HepG2 (cell line): ENCODE data around the gene HDLBP.

Experiments used
- EP300 ChIP-seq, 3 experiments: sonication (generic) in 1 of 3; formaldehyde crosslinking in 1 of 3; IDR thresholded peaks; 2 replicates each; pipeline versions ENCODE4 v1.5.1 to v1.6.1; 2011 to 2020; ENCODE audit warnings: low read depth in 2 of 3, low read length in 2 of 3, borderline replicate concordance in 1 of 3, improper control_type of control experiment in 1 of 3, mild to moderate bottlenecking in 1 of 3, missing genetic modification reagents in 1 of 3, moderate library complexity in 1 of 3
- ESRRA ChIP-seq: sonication (generic); formaldehyde crosslinking; IDR thresholded peaks from 2 replicates; pipeline ENCODE4 v1.5.1; 2020; ENCODE audit warnings: mild to moderate bottlenecking, low read depth, missing genetic modification reagents
- HMGXB4 ChIP-seq, 2 experiments: sonication (generic) in 1 of 2; formaldehyde crosslinking in 1 of 2; IDR thresholded peaks; 2 replicates each; pipeline versions ENCODE4 v1.4.0 to v1.6.1; 2018 to 2020; ENCODE audit warnings: missing genetic modification reagents in 2 of 2, borderline replicate concordance in 1 of 2, low read depth in 1 of 2, mild to moderate bottlenecking in 1 of 2, missing biosample characterization in 1 of 2
- KAT8 ChIP-seq: IDR thresholded peaks from 2 replicates; pipeline ENCODE4 v1.6.1; 2016; ENCODE audit warnings: missing genetic modification reagents, missing compliant biosample characterization
- KDM4B ChIP-seq: sonication (generic); formaldehyde crosslinking; IDR thresholded peaks from 2 replicates; pipeline ENCODE4 v1.4.0; 2020; ENCODE audit warnings: missing genetic modification reagents
- NFE2L2 ChIP-seq: fragments of 150-350 bp; IDR thresholded peaks from 2 replicates; pipeline ENCODE4 v1.6.1; 2014; ENCODE audit warnings: low read length
- NFKBIZ ChIP-seq: IDR thresholded peaks from 2 replicates; pipeline ENCODE4 v1.6.1; 2018; ENCODE audit warnings: missing genetic modification reagents, missing compliant biosample characterization
- TP53 ChIP-seq: sonication (generic); formaldehyde crosslinking; conservative IDR thresholded peaks from 2 replicates; pipeline ENCODE4 v1.4.0; 2020; ENCODE audit warnings: missing genetic modification reagents
- ZBTB7A ChIP-seq: sonication (generic); formaldehyde crosslinking; IDR thresholded peaks from 2 replicates; pipeline ENCODE4 v1.8.0; 2022; ENCODE audit warnings: mild to moderate bottlenecking, missing genetic modification reagents
- ZHX1 ChIP-seq: sonication (generic); formaldehyde crosslinking; IDR thresholded peaks from 2 replicates; pipeline ENCODE4 v1.8.1; 2022; ENCODE audit warnings: low read depth, mild to moderate bottlenecking, missing genetic modification reagents
- ZNF274 ChIP-seq: sonication (generic); formaldehyde crosslinking; IDR thresholded peaks from 2 replicates; pipeline ENCODE4 v1.5.1; 2020; ENCODE audit warnings: mild to moderate bottlenecking, missing genetic modification reagents
- TF ChIP-seq, protein P1 (sequence below): sonication (generic); formaldehyde crosslinking; IDR thresholded peaks from 2 replicates; pipeline ENCODE4 v1.5.0; 2020; ENCODE audit warnings: mild to moderate bottlenecking, missing genetic modification reagents, moderate library complexity
- TF ChIP-seq, protein P2 (sequence below), 2 experiments: IDR thresholded peaks; 2 replicates each; pipeline ENCODE4 v1.6.1; 2011 to 2012; ENCODE audit warnings: low read length in 2 of 2, borderline replicate concordance in 1 of 2, low read depth in 1 of 2, mild to moderate bottlenecking in 1 of 2, moderate library complexity in 1 of 2
- TF ChIP-seq, protein P3 (sequence below): sonication (generic); formaldehyde crosslinking; IDR thresholded peaks from 2 replicates; pipeline ENCODE4 v1.4.0; 2020; ENCODE audit warnings: missing genetic modification reagents, borderline replicate concordance

- TF ChIP-seq EP300 (IDR thresholded peaks at IDR 0.05; ENCODE audit: low read depth in 2 of 2, low read length in 2 of 2) (no peak), EP300 (CRISPR knock-in tag; IDR thresholded peaks at IDR 0.05; ENCODE audit: borderline replicate concordance) (no peak), ZHX1 (CRISPR knock-in tag) (no peak), ZBTB7A (CRISPR knock-in tag) (no peak), TP53 (no peak), KAT8 (CRISPR knock-in tag) (no peak), KDM4B (CRISPR knock-in tag) (no peak), NFKBIZ (no peak), HMGXB4 (CRISPR knock-in tag; IDR thresholded peaks at IDR 0.05; ENCODE audit: borderline replicate concordance in 1 of 2, low read depth in 1 of 2) (no peak), ZNF274 (CRISPR knock-in tag) (no peak), NFE2L2 (no peak), ESRRA (no peak)
- TF ChIP-seq, protein P1, sequence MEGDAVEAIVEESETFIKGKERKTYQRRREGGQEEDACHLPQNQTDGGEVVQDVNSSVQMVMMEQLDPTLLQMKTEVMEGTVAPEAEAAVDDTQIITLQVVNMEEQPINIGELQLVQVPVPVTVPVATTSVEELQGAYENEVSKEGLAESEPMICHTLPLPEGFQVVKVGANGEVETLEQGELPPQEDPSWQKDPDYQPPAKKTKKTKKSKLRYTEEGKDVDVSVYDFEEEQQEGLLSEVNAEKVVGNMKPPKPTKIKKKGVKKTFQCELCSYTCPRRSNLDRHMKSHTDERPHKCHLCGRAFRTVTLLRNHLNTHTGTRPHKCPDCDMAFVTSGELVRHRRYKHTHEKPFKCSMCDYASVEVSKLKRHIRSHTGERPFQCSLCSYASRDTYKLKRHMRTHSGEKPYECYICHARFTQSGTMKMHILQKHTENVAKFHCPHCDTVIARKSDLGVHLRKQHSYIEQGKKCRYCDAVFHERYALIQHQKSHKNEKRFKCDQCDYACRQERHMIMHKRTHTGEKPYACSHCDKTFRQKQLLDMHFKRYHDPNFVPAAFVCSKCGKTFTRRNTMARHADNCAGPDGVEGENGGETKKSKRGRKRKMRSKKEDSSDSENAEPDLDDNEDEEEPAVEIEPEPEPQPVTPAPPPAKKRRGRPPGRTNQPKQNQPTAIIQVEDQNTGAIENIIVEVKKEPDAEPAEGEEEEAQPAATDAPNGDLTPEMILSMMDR (CRISPR knock-in tag): no peak
- TF ChIP-seq, protein P2, sequence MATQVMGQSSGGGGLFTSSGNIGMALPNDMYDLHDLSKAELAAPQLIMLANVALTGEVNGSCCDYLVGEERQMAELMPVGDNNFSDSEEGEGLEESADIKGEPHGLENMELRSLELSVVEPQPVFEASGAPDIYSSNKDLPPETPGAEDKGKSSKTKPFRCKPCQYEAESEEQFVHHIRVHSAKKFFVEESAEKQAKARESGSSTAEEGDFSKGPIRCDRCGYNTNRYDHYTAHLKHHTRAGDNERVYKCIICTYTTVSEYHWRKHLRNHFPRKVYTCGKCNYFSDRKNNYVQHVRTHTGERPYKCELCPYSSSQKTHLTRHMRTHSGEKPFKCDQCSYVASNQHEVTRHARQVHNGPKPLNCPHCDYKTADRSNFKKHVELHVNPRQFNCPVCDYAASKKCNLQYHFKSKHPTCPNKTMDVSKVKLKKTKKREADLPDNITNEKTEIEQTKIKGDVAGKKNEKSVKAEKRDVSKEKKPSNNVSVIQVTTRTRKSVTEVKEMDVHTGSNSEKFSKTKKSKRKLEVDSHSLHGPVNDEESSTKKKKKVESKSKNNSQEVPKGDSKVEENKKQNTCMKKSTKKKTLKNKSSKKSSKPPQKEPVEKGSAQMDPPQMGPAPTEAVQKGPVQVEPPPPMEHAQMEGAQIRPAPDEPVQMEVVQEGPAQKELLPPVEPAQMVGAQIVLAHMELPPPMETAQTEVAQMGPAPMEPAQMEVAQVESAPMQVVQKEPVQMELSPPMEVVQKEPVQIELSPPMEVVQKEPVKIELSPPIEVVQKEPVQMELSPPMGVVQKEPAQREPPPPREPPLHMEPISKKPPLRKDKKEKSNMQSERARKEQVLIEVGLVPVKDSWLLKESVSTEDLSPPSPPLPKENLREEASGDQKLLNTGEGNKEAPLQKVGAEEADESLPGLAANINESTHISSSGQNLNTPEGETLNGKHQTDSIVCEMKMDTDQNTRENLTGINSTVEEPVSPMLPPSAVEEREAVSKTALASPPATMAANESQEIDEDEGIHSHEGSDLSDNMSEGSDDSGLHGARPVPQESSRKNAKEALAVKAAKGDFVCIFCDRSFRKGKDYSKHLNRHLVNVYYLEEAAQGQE (IDR thresholded peaks at IDR 0.05; ENCODE audit: borderline replicate concordance in 1 of 2, low read depth in 1 of 2, low read length in 2 of 2): no peak
- TF ChIP-seq, protein P3, sequence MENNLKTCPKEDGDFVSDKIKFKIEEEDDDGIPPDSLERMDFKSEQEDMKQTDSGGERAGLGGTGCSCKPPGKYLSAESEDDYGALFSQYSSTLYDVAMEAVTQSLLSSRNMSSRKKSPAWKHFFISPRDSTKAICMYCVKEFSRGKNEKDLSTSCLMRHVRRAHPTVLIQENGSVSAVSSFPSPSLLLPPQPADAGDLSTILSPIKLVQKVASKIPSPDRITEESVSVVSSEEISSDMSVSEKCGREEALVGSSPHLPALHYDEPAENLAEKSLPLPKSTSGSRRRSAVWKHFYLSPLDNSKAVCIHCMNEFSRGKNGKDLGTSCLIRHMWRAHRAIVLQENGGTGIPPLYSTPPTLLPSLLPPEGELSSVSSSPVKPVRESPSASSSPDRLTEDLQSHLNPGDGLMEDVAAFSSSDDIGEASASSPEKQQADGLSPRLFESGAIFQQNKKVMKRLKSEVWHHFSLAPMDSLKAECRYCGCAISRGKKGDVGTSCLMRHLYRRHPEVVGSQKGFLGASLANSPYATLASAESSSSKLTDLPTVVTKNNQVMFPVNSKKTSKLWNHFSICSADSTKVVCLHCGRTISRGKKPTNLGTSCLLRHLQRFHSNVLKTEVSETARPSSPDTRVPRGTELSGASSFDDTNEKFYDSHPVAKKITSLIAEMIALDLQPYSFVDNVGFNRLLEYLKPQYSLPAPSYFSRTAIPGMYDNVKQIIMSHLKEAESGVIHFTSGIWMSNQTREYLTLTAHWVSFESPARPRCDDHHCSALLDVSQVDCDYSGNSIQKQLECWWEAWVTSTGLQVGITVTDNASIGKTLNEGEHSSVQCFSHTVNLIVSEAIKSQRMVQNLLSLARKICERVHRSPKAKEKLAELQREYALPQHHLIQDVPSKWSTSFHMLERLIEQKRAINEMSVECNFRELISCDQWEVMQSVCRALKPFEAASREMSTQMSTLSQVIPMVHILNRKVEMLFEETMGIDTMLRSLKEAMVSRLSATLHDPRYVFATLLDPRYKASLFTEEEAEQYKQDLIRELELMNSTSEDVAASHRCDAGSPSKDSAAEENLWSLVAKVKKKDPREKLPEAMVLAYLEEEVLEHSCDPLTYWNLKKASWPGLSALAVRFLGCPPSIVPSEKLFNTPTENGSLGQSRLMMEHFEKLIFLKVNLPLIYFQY (CRISPR knock-in tag): no peak
Observed at GRCh38 chr2:241198381-241199279, 116.8 kb downstream of the HDLBP start.
